HepG2 (cell line): ENCODE data around the gene B3GAT3. TPM values are rescaled to one million over a fixed set of nuclear protein-coding genes. Genes with fewer than 3 reads are reported as not detected.

Source experiments
- ELF3 ChIP-seq: IDR thresholded peaks from 2 replicates; pipeline ENCODE4 v1.6.1; 2016; ENCODE audit warnings: missing genetic modification reagents, missing compliant biosample characterization
- FOXJ3 ChIP-seq: sonication (generic); formaldehyde crosslinking; IDR thresholded peaks from 2 replicates; pipeline ENCODE4 v1.4.0; 2020; ENCODE audit warnings: missing genetic modification reagents, mild to moderate bottlenecking, borderline replicate concordance
- HMG20A ChIP-seq: IDR thresholded peaks from 2 replicates; pipeline ENCODE4 v1.6.1; 2016; ENCODE audit warnings: borderline replicate concordance
- JUN ChIP-seq: sonication (generic); formaldehyde crosslinking; IDR thresholded peaks from 2 replicates; pipeline ENCODE4 v1.4.0; 2020; ENCODE audit warnings: mild to moderate bottlenecking, missing genetic modification reagents
- NR0B2 ChIP-seq: sonication (generic); formaldehyde crosslinking; IDR thresholded peaks from 2 replicates; pipeline ENCODE4 v1.4.0; 2020; ENCODE audit warnings: mild to moderate bottlenecking, missing genetic modification reagents
- RBAK ChIP-seq: sonication (generic); formaldehyde crosslinking; IDR thresholded peaks from 2 replicates; pipeline ENCODE4 v1.5.1; 2020; ENCODE audit warnings: mild to moderate bottlenecking, missing genetic modification reagents
- WIZ ChIP-seq: sonication (generic); formaldehyde crosslinking; IDR thresholded peaks from 2 replicates; pipeline ENCODE4 v1.5.1; 2020; ENCODE audit warnings: mild to moderate bottlenecking, missing genetic modification reagents
- ZNF142 ChIP-seq: sonication (generic); formaldehyde crosslinking; IDR thresholded peaks from 2 replicates; pipeline ENCODE4 v1.4.0; 2020; ENCODE audit warnings: missing genetic modification reagents
- ZNF264 ChIP-seq: sonication (generic); formaldehyde crosslinking; IDR thresholded peaks from 2 replicates; pipeline ENCODE4 v1.4.0; 2020; ENCODE audit warnings: missing genetic modification reagents
- ZNF30 ChIP-seq: sonication (generic); formaldehyde crosslinking; IDR thresholded peaks from 2 replicates; pipeline ENCODE4 v1.5.0; 2020; ENCODE audit warnings: mild to moderate bottlenecking, missing genetic modification reagents
- polyA plus RNA-seq, 8 experiments: library from polyadenylated mRNA; depleted of rRNA in 3 of 8; stranded (reverse) in 7 of 8; unstranded in 1 of 8; fragments of >200 nt; fragmentation: Illumina TruSeq in 4 of 8; extraction: Trizol in 4 of 8; gene quantifications; 2 replicates each; pipeline versions ENCODE4 v1.2.1 to v1.2.3, GENCODE V29; 2011 to 2016; ENCODE audit warnings: low read depth in 4 of 8, missing spikeins in 1 of 8, mixed read lengths in 1 of 8; ENCODE audit not compliant: insufficient read depth in 1 of 8
- total RNA-seq, 5 experiments: library from RNA; depleted of rRNA; stranded (reverse); fragments of >200 nt; fragmentation: Illumina TruSeq; extraction: Trizol; gene quantifications; 2 replicates each; pipeline ENCODE4 v1.2.3, GENCODE V29; 2016; ENCODE audit warnings: low read depth in 1 of 5
- TF ChIP-seq, protein P1 (sequence below): conservative IDR thresholded peaks from 2 replicates; pipeline ENCODE4 v1.6.1; 2018; ENCODE audit warnings: missing genetic modification reagents
- TF ChIP-seq, protein P2 (sequence below): sonication (generic); formaldehyde crosslinking; IDR thresholded peaks from 2 replicates; pipeline ENCODE4 v1.8.0; 2022; ENCODE audit warnings: mild to moderate bottlenecking, missing genetic modification reagents, borderline replicate concordance
- TF ChIP-seq, protein P3 (sequence below): IDR thresholded peaks from 2 replicates; pipeline ENCODE4 v1.6.1; 2016; ENCODE audit warnings: missing compliant biosample characterization, missing genetic modification reagents, borderline replicate concordance

The B3GAT3 gene
- total and polyA plus RNA-seq, 2 of the 13 experiments (the other 11 are each of a cell fraction or from before 2014, with no cell fraction given), result 21.3 to 26.1 TPM

- TF ChIP-seq, protein P1, sequence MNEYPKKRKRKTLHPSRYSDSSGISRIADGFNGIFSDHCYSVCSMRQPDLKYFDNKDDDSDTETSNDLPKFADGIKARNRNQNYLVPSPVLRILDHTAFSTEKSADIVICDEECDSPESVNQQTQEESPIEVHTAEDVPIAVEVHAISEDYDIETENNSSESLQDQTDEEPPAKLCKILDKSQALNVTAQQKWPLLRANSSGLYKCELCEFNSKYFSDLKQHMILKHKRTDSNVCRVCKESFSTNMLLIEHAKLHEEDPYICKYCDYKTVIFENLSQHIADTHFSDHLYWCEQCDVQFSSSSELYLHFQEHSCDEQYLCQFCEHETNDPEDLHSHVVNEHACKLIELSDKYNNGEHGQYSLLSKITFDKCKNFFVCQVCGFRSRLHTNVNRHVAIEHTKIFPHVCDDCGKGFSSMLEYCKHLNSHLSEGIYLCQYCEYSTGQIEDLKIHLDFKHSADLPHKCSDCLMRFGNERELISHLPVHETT, result peak; percentile 97
- TF ChIP-seq HMG20A (no peak), FOXJ3 (CRISPR knock-in tag) (no peak), WIZ (CRISPR knock-in tag) (no peak), ZNF264 (CRISPR knock-in tag) (no peak), NR0B2 (CRISPR knock-in tag) (peak; percentile 71; the same call in 1 of the 2 replicates), ELF3 (CRISPR knock-in tag) (peak; percentile 93), ZNF30 (CRISPR knock-in tag) (no peak), ZNF142 (peak; percentile 88), RBAK (CRISPR knock-in tag) (0 out of 2 replicates have a peak, but pooled peaks have one; percentile 20), JUN (CRISPR knock-in tag) (peak; percentile 50; the same call in 1 of the 2 replicates)
- TF ChIP-seq, protein P2, sequence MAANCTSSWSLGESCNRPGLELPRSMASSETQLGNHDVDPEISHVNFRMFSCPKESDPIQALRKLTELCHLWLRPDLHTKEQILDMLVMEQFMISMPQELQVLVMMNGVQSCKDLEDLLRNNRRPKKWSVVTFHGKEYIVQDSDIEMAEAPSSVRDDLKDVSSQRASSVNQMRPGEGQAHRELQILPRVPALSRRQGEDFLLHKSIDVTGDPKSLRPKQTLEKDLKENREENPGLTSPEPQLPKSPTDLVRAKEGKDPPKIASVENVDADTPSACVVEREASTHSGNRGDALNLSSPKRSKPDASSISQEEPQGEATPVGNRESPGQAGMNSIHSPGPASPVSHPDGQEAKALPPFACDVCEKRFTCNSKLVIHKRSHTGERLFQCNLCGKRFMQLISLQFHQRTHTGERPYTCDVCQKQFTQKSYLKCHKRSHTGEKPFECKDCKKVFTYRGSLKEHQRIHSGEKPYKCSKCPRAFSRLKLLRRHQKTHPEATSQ (CRISPR knock-in tag), result 0 out of 2 replicates have a peak, but pooled peaks have one; percentile 72
- TF ChIP-seq, protein P3, sequence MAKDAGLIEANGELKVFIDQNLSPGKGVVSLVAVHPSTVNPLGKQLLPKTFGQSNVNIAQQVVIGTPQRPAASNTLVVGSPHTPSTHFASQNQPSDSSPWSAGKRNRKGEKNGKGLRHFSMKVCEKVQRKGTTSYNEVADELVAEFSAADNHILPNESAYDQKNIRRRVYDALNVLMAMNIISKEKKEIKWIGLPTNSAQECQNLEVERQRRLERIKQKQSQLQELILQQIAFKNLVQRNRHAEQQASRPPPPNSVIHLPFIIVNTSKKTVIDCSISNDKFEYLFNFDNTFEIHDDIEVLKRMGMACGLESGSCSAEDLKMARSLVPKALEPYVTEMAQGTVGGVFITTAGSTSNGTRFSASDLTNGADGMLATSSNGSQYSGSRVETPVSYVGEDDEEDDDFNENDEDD, result peak; percentile 80
These were observed 30.2 kb downstream of the B3GAT3 start, which contains the start of gene TUT1 (continued) for GRCh38 chr11:62591448-62592145.
